ENCODE measurements around the gene INS. TPM values are rescaled to one million over a fixed set of nuclear protein-coding genes. Genes with fewer than 3 reads are reported as not detected.
A peak's percentile ranks its signal among the peaks of the same experiment; 100 is the strongest.

Gene INS
- total and polyA plus RNA-seq, 2 of the 4 experiments (the other 2 are of a cell fraction), result not detected

GRCh38 chr11:2197771-2198520, 36.9 kb upstream of the INS start (continued):
- no peak for TF ChIP-seq NFE2L2 (IDR thresholded peaks at IDR 0.05; ENCODE audit: low read depth, low read length)

GRCh38 chr11:2196970-2197770, 36.2 kb upstream of the INS start:
- H2BK15ac ChIP-seq (ENCODE audit: low read depth, low read length), result no peak overlapping the region
- H4K20me1 ChIP-seq (ENCODE audit: insufficient read depth, low read length), result no peaks in the 10 kb centered on the region
- no peaks in the 10 kb centered on the region for H3K36me3 ChIP-seq (ENCODE audit: control insufficient read depth, insufficient read depth, low read length)
- ATAC-seq (ENCODE audit: low read depth) (peak; percentile 93), DNase-seq (peak; percentile 38)
- intact Hi-C loops (cut with micrococcal nuclease), result loop anchor here (1.0 to 10.0 kb wide), 4 partner anchors 108 to 698 kb away; no protein-coding TSS in a partner anchor
- no peak overlapping the region for H2BK5ac ChIP-seq (ENCODE audit: low read depth, low read length, poor library complexity, severe bottlenecking)
- H3K23ac ChIP-seq (ENCODE audit: low read depth, low read length), result no peak overlapping the region
- peak overlapping the region; percentile 76 for H2AFZ ChIP-seq (replicated peaks; ENCODE audit: low read length, poor library complexity)
- H3K9me3 ChIP-seq (ENCODE audit: control insufficient read depth, insufficient read depth, low read length), result no peaks in the 10 kb centered on the region
- H3K9ac ChIP-seq (ENCODE audit: low read depth, low read length), result no peak overlapping the region
- 26% methylated on average over 7 of the region's 23 CpGs; no CpG with 5 or more reads in 1 of the 2 experiments for WGBS, 2 experiments (ENCODE audit: extremely low coverage in 2 of 2, insufficient read length in 1 of 2)
- in situ Hi-C loops (cut with MboI; ENCODE audit: low sequenced_read_pairs), result loop anchor here (25.0 kb wide), 1 partner anchor 690 kb away; the partner anchor contains the start of gene CDKN1C
- no TSS peak for BruUV-seq (replicated peaks)
- H3K18ac ChIP-seq (ENCODE audit: low read depth, low read length), result no peak overlapping the region
- no peak overlapping the region for H2BK120ac ChIP-seq (ENCODE audit: low read depth, low read length)
- no peak overlapping the region for H4K8ac ChIP-seq (ENCODE audit: low read depth in 2 of 2, low read length in 2 of 2)
- no peaks in the 10 kb centered on the region for H3K79me1 ChIP-seq (ENCODE audit: low read depth in 1 of 2, low read length in 2 of 2)
- no peak overlapping the region for H2BK20ac ChIP-seq (ENCODE audit: low read depth, low read length)
- POLR2A ChIA-PET (ENCODE audit: unreplicated experiment), result no interaction called here
- CTCF ChIA-PET, result no interaction called here
- H3K27ac ChIP-seq (ENCODE audit: insufficient read depth, low read length), result no peak overlapping the region
- H2AK9ac ChIP-seq (replicated peaks; ENCODE audit: low read depth, low read length, poor library complexity), result peak overlapping the region; percentile 55
- H4K91ac ChIP-seq (ENCODE audit: insufficient read depth, low read depth, low read length), result no peak overlapping the region
- no peak overlapping the region for H3K4me3 ChIP-seq (ENCODE audit: insufficient read depth, low read depth, low read length)
- no peak overlapping the region for H3K4me2 ChIP-seq (ENCODE audit: low read depth, low read length)
- dilution Hi-C loops (cut with HindIII; ENCODE audit: low sequenced_read_pairs, unreplicated experiment), result no loop called here
- H4K5ac ChIP-seq (ENCODE audit: low read depth, low read length), result no peak overlapping the region
- no peak overlapping the region for H3K14ac ChIP-seq (replicated peaks; ENCODE audit: low read depth, low read length)
- H3K4ac ChIP-seq (ENCODE audit: low read depth, low read length), result no peak overlapping the region
- TF ChIP-seq CTCF (conservative IDR thresholded peaks at IDR 0.05; ENCODE audit: low read depth, low read length) (peak; percentile 81), RCOR1 (IDR thresholded peaks at IDR 0.05; ENCODE audit: insufficient replicate concordance, low read length) (no peak), RAD21 (IDR thresholded peaks at IDR 0.05; ENCODE audit: low read length) (peak; percentile 86), MXI1 (IDR thresholded peaks at IDR 0.05; ENCODE audit: borderline replicate concordance, low read depth, low read length) (no peak), SMC3 (IDR thresholded peaks at IDR 0.05; ENCODE audit: low read depth, low read length) (peak; percentile 89)
- peaks cover 17% of the 10 kb centered on the region; the same call in 1 of the 2 replicates for H3K27me3 ChIP-seq (ENCODE audit: control insufficient read depth, insufficient read depth, low read length)
- no peaks in the 10 kb centered on the region for H3K9me1 ChIP-seq (ENCODE audit: insufficient read depth, low read length)
- no peak overlapping the region for H3K56ac ChIP-seq (ENCODE audit: extremely low read depth, insufficient read depth, low read length)
- no peak overlapping the region for H2AK5ac ChIP-seq (ENCODE audit: low read depth, low read length)
- H3K4me1 ChIP-seq (ENCODE audit: control insufficient read depth, insufficient read depth, low read length), result no peaks in the 10 kb centered on the region

All from IMR-90 (cell line).